ENCODE results near the gene ZBTB4. TPM values are rescaled to one million over a fixed set of nuclear protein-coding genes. Genes with fewer than 3 reads are reported as not detected.

Gene ZBTB4
- total RNA-seq, 2 donors from 2014 or later: 21.8 to 26.5 TPM

DNA sequence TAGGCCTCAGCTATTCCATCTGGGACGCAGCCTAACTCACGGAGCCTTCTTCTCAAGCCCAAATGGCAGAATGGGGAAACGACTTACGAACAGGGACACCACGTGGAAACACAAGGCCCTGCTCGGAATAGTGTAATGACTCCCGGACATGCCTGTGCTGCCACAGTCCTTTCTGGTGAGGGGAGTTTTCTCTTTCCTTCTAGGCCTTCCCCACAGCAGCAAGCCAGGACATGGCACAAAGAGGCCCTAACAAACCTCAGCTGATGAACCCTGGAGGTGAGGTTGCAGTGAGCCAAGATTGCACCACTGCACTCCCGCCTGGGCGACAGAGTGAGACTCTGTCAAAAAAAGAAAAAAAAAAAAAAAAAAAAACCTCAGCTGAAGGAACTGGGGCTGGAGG is 15.3 kb downstream of the ZBTB4 start:
- H3K9me3 Mint-ChIP-seq: no peaks in the 10 kb centered on the region
- H3K36me3 Mint-ChIP-seq: no peaks in the 10 kb centered on the region
- DNase-seq (ENCODE audit: low spot score in 2 of 2): no peak
- ATAC-seq: no peak
- H3K27ac Mint-ChIP-seq: peak overlapping the region in 1 of 2 donors; percentile 87

DNA sequence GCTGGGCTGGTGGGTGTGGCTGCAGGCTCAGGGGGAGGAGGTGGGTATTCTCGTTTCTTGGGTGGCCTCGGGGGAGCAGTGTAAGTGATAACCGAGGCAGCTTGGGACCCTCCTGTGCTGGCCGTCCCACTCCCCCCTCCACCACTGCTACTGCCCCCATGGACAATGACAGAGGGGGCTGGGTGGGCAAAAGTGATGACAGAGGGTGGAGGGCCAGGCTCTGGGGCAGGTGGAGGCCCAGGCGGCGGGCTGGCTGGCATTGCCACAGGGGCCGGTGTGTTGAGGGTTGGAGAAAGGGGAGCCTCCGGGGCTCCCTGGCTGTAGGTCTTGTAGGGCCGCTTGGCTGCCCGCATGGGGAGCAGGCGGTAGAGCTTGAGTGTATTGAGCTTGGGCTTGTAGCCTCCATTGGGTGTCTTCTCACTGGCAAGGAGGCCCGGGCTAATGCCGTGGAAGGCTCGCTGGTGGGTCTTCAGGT is 16.0 kb downstream of the ZBTB4 start:
- DNase-seq (ENCODE audit: low spot score in 2 of 2) (no peak), ATAC-seq (no peak)
- H3K36me3 Mint-ChIP-seq: no peaks in the 10 kb centered on the region
- no peak overlapping the region for H3K27ac Mint-ChIP-seq
- H3K9me3 Mint-ChIP-seq: no peaks in the 10 kb centered on the region

DNA sequence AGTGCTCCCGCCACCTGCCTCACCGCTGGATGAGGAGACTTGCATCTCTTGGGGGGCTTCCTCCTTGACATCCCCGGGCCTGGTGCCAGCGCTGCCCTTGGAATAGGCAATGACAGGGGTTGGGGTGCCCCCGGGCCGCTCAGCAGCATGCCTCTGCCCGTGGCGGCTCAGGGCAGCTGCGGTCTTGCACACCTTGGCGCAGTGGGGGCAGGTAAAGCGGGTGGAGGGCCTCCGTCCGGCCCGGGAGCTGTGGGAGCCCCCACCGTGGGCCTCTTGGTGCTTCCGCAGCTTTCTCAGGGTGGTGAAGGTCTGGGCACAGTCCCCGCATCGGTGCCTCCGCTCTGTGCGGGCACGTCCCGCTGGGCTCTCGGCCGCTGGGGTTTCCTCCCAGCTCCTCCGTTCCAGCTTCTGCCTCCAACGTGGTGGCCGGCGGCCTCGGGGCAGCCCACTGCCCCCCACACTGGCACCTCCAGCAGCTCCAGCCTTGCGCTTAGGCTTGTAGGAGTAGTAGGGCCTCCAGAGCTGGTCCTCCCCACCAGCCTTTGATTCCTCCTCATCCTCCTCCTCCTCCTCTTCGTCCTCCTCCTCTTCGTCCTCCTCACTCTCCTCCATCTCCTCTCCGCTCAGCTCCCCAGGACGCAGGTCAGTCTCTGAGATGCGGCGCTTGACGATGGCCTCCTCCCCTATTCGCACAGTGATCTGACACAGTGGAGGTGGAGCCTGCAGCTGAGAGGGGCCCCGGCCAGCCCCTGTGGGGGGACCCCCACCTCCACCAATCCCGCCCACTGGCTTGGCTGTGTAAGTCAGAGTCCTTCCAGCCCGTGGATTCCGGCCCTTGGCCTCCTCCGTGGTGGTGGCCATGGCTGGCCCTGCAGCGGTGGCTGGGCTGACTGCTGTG is 16.7 kb downstream of the ZBTB4 start:
- no peak for DNase-seq (ENCODE audit: low spot score in 2 of 2)
- no peaks in the 10 kb centered on the region for H3K9me3 Mint-ChIP-seq
- H3K36me3 Mint-ChIP-seq: no peaks in the 10 kb centered on the region
- no peak for ATAC-seq
- no peak overlapping the region for H3K27ac Mint-ChIP-seq

DNA sequence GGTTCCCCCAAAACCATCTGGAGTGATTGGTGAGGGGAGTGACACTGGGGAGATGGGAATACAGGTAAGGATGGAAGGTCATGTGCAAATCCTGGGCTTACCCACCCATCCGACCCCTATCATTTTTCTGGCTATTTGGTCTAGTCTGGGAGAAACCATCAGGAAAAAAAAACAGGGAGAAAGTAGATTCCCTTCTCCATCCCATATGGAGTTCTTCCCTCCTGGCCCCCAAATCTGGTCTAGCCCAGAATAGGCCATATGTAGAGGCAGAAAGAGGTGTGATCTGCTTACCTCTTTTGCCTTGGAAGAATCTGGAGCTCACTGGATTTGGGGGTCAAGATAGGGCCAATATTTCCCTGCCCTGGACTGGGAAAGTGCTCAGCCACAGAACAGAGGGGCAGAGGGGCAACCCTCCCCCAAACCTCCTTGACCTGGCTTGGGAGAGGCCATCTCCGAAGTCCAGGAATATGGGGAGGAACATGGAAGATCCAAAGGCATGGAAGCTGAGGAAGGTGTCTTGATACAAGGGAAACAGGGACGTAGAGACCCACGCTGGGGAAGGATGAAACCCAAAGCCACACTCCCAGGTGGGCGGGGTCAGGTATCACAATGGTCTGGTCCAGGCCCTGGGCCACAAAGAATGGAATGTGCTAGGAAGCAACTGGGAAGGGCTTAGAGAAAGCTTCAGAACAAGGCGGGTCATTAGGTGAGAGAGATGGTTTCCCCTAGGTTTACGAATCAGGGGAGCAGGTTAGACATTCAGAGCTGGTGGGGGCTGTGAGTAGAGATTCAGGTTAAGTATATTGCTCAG is 18.4 kb downstream of the ZBTB4 start:
- no peaks in the 10 kb centered on the region for H3K36me3 Mint-ChIP-seq
- H3K9me3 Mint-ChIP-seq: no peaks in the 10 kb centered on the region
- peak overlapping the region; percentile 29 to 95 for H3K27ac Mint-ChIP-seq
- DNase-seq (ENCODE audit: low spot score in 2 of 2): no peak
- no peak for ATAC-seq

DNA sequence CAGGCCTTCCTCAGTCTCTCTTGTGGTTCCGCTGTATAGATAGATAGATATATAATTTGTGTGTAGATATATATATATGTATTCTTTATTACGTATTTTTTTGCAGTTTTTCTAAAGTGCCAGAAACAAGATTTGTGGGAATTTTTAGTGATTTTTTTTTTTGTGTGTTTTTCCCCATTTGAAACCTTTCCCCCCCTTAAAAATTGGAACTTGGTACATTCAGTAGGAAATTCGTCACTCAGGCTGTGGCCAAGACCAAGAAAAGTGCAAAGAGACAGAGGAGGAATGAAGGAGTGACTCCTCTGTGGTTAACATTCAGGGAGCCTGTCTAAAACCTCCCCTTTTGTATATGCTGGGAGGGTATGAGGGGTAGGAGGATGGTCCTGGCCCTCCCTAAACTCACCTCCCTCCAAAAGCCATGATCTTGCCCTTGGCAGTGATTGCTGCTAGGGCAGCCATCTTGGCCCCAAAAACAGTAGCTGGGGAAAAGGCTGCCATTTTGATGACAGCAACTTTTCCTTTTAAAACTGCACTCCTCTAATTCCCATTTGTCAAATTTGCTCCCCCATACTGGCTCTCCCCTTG is 19.4 kb downstream of the ZBTB4 start:
- peak overlapping the region in 1 of 2 donors; percentile 29 for H3K27ac Mint-ChIP-seq
- H3K36me3 Mint-ChIP-seq: no peaks in the 10 kb centered on the region
- DNase-seq (ENCODE audit: low spot score in 2 of 2) (no peak), ATAC-seq (no peak)
- no peaks in the 10 kb centered on the region for H3K9me3 Mint-ChIP-seq

DNA sequence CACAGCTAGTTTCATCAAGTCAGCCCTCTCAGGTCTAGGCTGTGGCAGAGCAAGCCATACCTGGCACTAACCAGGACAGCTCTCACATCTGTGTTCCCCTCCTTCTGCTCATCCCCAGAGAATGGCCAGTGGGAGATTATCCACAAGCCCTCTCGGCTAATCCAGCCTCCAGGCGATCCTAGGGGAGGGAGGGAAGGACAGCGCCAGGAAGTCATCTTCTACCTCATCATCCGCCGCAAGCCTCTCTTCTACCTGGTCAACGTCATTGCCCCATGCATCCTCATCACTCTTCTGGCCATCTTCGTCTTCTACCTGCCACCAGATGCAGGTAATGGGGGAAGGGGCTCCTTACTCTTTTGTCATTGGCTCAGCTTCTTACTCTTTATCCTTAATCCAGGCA is 31.0 kb downstream of the ZBTB4 start:
- no peak for ATAC-seq
- no peak for DNase-seq (ENCODE audit: low spot score in 2 of 2)
- H3K9me3 Mint-ChIP-seq: no peaks in the 10 kb centered on the region
- H3K36me3 Mint-ChIP-seq: peaks cover 0 to 6% of the 10 kb centered on the region in 2 donors
- no peak overlapping the region for H3K27ac Mint-ChIP-seq

DNA sequence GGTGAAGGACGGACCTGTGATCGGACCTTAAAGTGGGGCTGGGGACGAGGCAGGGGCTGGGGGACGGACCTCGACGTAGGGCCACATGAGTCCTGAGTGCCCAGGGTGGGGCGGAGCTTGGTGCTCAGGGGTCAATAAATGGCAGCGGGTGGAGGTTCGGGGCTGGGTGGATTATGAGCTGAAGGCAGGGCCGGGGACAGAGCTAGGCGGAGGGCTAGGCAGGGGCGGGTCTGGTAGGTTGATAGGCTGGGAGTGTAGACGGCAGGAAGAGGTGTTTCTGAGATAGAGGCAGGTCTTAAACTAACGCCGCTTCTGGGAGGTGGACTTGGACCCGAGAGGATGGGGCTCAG is 33.8 kb downstream of the ZBTB4 start:
- Mint-ChIP-seq H3K36me3 (peaks cover 0 to 10% of the 10 kb centered on the region in 2 donors), H3K9me3 (no peaks in the 10 kb centered on the region), H3K27ac (no peak overlapping the region)
- ATAC-seq (peak; percentile 52 to 80), DNase-seq (ENCODE audit: low spot score in 2 of 2) (peak in 1 of 2 donors; percentile 32)

DNA sequence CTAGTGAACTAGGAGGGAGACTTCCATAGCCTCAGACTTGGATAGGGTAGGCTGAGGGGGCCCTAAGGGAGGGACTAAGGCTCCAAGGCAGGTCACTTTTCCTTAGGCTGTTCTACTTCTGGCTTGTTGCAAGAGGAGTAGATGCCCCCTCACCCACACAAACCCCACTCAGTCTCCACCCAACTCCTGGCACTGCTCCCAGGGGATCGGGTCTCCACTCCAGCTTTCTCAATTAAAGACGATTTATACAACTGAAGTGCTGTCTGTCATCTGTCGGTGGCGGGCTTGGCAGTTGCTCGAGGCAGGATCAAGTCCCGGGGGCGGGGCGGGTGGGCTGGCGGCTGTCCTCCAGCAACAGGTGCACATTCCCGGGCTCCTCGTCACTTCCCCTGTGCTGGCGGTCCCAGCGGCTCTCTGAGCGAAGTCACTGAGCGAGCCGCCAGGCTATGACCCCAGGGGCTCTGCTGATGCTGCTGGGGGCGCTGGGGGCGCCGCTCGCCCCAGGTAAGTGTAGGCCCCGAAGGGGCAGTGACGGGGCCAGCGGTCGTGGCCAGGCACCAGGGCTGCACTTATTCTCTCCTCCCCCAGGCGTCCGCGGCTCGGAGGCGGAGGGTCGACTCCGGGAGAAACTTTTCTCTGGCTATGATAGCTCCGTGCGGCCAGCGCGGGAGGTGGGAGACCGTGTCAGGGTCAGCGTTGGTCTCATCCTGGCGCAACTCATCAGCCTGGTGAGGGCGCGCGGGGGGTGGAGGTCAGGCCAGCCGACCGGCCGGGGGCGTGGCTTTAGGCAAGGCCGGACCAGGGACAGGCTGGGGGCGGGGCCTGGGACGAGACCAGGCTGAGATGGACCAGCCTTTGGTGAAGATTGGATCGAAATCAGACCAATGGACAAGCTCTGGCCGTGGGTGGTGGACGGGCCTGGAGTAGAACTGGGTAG is 34.5 kb downstream of the ZBTB4 start, which contains the start of gene CHRNB1:
Gene CHRNB1 (plus strand): TSS at position 380 of the 937 bp plus-strand sequence. CDS start 67 bp downstream, at position 447.
- peaks cover 0 to 10% of the 10 kb centered on the region in 2 donors for H3K36me3 Mint-ChIP-seq
- no peak within 1 kb of the TSS for H3K27ac Mint-ChIP-seq
- DNase-seq (ENCODE audit: low spot score in 2 of 2) (no peak), ATAC-seq (peak; percentile 25 to 62)
- H3K9me3 Mint-ChIP-seq: no peaks in the 10 kb centered on the region

DNA sequence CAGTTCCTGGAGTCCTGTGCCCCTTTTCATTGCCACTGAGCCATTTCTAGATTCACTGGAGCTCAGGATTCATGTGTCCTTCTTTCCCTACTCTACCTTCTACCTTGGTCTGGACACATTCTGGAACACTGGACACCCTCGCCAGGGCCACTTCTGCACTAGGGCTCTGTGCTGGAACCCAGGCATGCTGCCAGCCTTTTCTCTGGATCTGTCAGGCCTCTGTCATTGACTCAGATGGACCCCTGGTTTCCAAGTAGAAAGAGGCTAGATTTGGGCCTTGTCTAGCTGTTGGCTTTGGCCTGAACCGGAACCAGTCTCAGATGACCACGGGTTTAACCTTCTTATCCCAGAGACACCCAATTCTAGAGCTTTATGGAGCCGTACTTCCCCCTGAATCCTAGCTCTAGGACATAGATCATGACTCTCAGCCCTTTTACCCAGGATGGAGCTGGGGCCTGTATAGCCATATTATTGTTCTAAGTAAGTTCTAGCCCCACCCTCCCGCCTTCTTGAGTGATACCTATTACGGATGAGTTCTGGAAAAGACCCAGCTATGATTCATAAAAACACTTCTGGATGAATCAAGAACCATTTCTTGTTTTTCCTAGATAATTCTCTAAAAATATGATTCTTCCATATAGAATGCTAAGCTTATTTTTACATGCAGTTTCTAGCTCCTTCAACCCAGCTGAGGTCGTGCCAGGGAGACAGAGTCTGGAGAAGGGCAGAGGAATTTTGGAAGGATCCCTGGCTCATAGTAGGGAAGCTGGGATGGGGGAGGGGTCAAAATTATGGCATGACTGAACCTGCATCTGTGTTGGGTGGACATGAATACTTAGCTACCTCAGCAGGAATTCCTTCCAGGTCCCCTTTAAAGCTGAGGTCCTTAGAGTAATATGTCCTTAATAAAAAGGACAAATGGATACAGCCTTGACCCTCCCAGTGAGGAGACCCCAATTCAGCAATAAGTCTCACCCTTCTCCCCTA is 35.6 kb downstream of the ZBTB4 start:
- ATAC-seq: no peak
- H3K27ac Mint-ChIP-seq: no peak overlapping the region

DNA sequence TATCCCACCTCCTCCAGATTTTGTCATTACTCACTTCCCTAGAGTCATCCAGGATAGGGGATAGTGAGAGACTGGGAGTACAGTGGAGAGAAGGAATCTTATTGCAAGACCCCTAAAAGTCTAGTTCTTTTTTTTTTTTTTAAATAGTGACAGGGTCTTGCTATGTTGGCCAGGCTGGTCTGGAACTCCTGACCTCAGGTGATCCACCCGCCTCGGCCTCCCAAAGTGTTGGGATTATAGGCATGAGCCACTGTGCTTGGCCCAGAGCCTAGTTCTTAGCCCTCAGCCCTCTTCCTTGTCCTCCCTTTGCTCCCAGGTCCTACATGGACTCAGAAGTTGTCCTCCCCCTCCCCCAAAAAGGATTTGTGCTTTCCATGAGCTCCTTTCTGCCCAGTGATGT is 37.3 kb downstream of the ZBTB4 start:
- H3K9me3 Mint-ChIP-seq: no peaks in the 10 kb centered on the region
- ATAC-seq (no peak), DNase-seq (ENCODE audit: low spot score in 2 of 2) (no peak)
- H3K36me3 Mint-ChIP-seq: peaks cover 8 to 27% of the 10 kb centered on the region in 2 donors
- no peak overlapping the region for H3K27ac Mint-ChIP-seq

More for the DNA sequence above, 35.6 kb downstream of the ZBTB4 start:
- H3K9me3 Mint-ChIP-seq: no peaks in the 10 kb centered on the region
- H3K36me3 Mint-ChIP-seq: peaks cover 3 to 16% of the 10 kb centered on the region in 2 donors
- no peak for DNase-seq (ENCODE audit: low spot score in 2 of 2)

DNA sequence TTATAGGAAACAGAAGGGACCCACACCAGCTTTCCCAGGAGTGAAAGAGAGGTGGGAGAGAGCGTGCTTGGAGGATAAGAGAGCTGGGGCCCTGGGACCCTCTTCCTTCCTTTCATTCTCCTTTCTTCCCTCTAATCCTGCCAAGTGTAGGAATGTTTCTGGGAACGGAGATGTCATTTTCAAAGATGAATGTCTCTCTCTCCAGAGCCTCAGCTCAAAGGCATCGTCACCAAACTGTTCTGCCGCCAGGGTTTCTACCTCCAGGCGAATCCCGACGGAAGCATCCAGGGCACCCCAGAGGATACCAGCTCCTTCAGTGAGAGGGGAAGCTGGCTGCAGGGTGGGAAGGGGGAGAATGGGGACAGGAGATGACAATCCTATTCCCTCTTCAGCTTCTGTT is 38.2 kb downstream of the ZBTB4 start:
- DNase-seq (ENCODE audit: low spot score in 2 of 2) (no peak), ATAC-seq (no peak)
- H3K36me3 Mint-ChIP-seq: peaks cover 8 to 27% of the 10 kb centered on the region in 2 donors
- no peaks in the 10 kb centered on the region for H3K9me3 Mint-ChIP-seq
- no peak overlapping the region for H3K27ac Mint-ChIP-seq

DNA sequence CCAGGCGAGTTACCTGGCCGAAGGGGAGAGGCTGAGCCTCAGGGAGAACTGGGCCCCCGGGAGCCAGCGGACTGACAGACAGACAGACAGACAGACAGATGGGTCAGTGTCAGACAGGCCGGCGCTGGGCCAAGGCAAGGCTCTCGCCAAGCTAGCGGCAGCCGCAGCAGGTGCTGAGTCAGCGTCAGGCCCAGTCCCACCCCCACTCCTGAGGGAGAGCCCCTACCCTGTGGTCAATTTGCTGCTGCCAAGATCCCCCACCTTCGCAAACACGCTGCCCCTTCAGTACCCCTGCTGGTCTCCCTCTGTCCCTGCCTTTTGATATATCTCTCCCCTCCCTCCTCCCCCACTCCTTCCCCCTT is 38.6 kb downstream of the ZBTB4 start:
- H3K9me3 Mint-ChIP-seq: no peaks in the 10 kb centered on the region
- no peak for ATAC-seq
- no peak for DNase-seq (ENCODE audit: low spot score in 2 of 2)
- peaks cover 8 to 27% of the 10 kb centered on the region in 2 donors for H3K36me3 Mint-ChIP-seq
- no peak overlapping the region for H3K27ac Mint-ChIP-seq

DNA sequence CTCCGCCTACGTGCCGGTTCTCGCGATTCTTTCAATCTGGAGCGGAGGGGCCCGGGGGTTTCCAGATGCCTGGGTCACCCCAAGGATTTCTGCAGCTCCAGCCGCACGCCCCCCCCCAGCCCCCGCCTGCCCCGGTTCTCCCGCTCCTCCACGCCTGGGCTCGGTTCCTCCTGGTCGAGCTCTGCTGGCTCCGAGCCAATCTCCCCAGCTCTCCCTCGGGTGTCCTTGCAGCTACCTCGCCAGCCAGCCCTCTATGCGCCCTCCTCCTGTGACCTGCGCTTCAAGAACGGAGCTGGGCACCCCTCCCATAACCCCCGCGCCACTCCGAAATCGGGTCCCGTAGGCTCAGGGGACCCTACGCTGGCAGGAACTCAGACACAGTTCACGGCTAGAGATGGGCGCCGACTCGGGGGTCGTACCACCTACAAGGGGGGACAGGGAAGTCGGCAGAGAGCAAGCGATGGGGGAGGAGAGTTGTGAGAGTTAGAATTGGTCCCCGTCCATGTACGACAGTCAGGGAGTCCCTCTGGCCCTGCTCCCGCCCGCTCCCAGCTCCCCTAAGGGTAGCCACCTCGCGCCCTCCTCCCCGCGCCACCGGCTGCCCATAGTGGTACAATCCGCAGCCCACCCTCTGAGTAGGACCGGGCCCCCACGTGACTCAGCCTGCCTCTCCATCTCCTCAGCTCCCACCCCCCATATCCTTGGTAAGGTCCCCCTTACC is 39.2 kb downstream of the ZBTB4 start:
- H3K36me3 Mint-ChIP-seq: peaks cover 8 to 27% of the 10 kb centered on the region in 2 donors
- DNase-seq (ENCODE audit: low spot score in 2 of 2) (peak in 1 of 2 donors; percentile 54), ATAC-seq (no peak)
- H3K9me3 Mint-ChIP-seq: no peaks in the 10 kb centered on the region
- H3K27ac Mint-ChIP-seq: peak overlapping the region in 1 of 2 donors; percentile 68

DNA sequence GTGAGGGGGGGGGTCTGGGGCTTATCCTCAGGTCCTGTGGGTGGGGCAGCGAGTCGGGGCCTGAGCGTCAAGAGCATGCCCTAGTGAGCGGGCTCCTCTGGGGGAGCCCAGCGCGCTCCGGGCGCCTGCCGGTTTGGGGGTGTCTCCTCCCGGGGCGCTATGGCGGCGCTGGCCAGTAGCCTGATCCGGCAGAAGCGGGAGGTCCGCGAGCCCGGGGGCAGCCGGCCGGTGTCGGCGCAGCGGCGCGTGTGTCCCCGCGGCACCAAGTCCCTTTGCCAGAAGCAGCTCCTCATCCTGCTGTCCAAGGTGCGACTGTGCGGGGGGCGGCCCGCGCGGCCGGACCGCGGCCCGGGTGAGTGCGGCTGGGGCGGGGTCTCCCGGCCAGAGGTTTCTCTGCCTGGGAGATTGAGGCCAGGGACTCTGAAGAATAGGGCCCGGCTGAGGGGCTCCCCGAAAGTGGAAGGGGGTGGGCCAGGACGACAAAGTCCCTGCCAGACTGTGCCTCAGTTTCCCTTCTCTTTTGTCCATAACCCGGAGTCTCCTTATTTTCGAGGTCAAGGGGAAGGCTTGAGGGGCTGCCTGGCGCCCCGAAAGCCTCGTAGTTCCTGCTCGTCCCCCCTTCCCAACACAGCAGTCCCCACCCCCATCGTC is 39.8 kb downstream of the ZBTB4 start, which contains the start of gene FGF11:
Gene FGF11 (plus strand): TSS at position 51 of the 651 bp plus-strand sequence. CDS start 109 bp downstream, at position 160.
- H3K36me3 Mint-ChIP-seq: peaks cover 8 to 27% of the 10 kb centered on the region in 2 donors
- H3K9me3 Mint-ChIP-seq: no peaks in the 10 kb centered on the region
- no peak for DNase-seq (ENCODE audit: low spot score in 2 of 2)
- peak within 1 kb of the TSS in 1 of 2 donors; percentile 68 for H3K27ac Mint-ChIP-seq
- ATAC-seq: no peak

Measured in activated naive CD4-positive, alpha-beta T cell treated with anti-CD3 and anti-CD28 coated beads, Interleukin-2, amount 50 U/mL, for 72 hours (primary cell).